Ascending aorta (tissue), 2 donors: Measurements from ENCODE around the gene PAK3. TPM values are rescaled to one million over a fixed set of nuclear protein-coding genes. Genes with fewer than 3 reads are reported as not detected.

ENCODE experiments used
- DNase-seq, 2 donors: peaks; one replicate each; pipeline ENCODE4 v3.0.0-alpha.2; 2019; ENCODE audit warnings: low spot score in 2 of 2
- H3K27ac ChIP-seq, 2 donors: fragments of 200-600 bp; sonication (generic); one replicate each; pipeline ENCODE4 v1.5.1; 2016 to 2017; ENCODE audit warnings: mild to moderate bottlenecking in 1 of 2
- H3K27me3 ChIP-seq: fragments of 200-600 bp; sonication (generic); one replicate; pipeline ENCODE4 v1.5.1; 2017
- H3K36me3 ChIP-seq, 2 donors: fragments of 200-600 bp; sonication (generic); one replicate each; pipeline ENCODE4 v1.5.1; 2016
- H3K4me1 ChIP-seq, 2 donors: fragments of 200-600 bp; sonication (generic); one replicate each; pipeline ENCODE4 v1.5.1; 2016 to 2017; ENCODE audit warnings: mild to moderate bottlenecking in 1 of 2
- H3K4me3 ChIP-seq, 2 donors: fragments of 200-600 bp; sonication (generic); one replicate each; pipeline ENCODE4 v1.5.1; 2016 to 2017; ENCODE audit warnings: mild to moderate bottlenecking in 1 of 2
- H3K9me3 ChIP-seq, 2 donors: fragments of 200-600 bp; sonication (generic); one replicate each; pipeline ENCODE4 v1.5.1; 2016
- intact Hi-C: fragments of 100-400 bp; cut with DNase I; formaldehyde crosslinking; loops from one replicate; pipeline ENCODE4 v1.15.1; 2023
- total RNA-seq: library from RNA; depleted of rRNA; stranded (reverse); fragments of >200 nt; gene quantifications from one replicate; pipeline ENCODE4 v1.1.0, GENCODE V29; 2016
- TF ChIP-seq, protein P1 (sequence below), 3 experiments: fragments of 200-600 bp in 2 of 3; fragments of 450-650 bp in 1 of 3; sonication (generic) in 2 of 3; IDR thresholded peaks; one replicate each; pipeline ENCODE4 v1.5.1; 2016 to 2019; ENCODE audit warnings: antibody characterized with exemption in 3 of 3, mild to moderate bottlenecking in 1 of 3, moderate library complexity in 1 of 3

The PAK3 gene
- total RNA-seq, 1 donor from 2014 or later = 0.64 TPM

DNA sequence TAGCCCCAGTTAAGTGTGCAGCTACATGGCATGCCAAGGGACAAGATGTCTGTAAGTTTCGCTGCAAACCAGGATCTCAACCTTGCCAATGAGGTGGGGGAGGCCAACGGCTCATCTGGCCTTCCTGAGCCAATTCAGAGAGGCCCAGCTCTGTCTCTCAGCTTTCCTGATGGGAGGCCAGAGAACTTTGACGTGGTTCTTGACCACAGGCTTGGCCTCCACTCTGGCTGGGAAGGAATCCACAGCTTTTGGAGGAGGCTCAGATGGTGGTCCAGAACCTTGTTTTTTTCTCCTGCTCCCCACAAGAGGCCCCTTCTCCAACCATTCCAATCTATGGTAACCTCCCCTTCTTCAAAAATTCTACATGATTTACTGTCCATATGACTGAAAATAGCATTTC, 164.5 kb downstream of the PAK3 start:
- H3K27me3 ChIP-seq = no peaks in the 10 kb centered on the region
- intact Hi-C loops = no loop called here
- H3K27ac ChIP-seq = no peak overlapping the region
- no peaks in the 10 kb centered on the region for H3K4me1 ChIP-seq
- TF ChIP-seq, protein P1, sequence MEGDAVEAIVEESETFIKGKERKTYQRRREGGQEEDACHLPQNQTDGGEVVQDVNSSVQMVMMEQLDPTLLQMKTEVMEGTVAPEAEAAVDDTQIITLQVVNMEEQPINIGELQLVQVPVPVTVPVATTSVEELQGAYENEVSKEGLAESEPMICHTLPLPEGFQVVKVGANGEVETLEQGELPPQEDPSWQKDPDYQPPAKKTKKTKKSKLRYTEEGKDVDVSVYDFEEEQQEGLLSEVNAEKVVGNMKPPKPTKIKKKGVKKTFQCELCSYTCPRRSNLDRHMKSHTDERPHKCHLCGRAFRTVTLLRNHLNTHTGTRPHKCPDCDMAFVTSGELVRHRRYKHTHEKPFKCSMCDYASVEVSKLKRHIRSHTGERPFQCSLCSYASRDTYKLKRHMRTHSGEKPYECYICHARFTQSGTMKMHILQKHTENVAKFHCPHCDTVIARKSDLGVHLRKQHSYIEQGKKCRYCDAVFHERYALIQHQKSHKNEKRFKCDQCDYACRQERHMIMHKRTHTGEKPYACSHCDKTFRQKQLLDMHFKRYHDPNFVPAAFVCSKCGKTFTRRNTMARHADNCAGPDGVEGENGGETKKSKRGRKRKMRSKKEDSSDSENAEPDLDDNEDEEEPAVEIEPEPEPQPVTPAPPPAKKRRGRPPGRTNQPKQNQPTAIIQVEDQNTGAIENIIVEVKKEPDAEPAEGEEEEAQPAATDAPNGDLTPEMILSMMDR (IDR thresholded peaks at IDR 0.05) = no peak
- DNase-seq = no peak
- H3K9me3 ChIP-seq = no peaks in the 10 kb centered on the region
- no peak overlapping the region for H3K4me3 ChIP-seq
- no peaks in the 10 kb centered on the region for H3K36me3 ChIP-seq

DNA sequence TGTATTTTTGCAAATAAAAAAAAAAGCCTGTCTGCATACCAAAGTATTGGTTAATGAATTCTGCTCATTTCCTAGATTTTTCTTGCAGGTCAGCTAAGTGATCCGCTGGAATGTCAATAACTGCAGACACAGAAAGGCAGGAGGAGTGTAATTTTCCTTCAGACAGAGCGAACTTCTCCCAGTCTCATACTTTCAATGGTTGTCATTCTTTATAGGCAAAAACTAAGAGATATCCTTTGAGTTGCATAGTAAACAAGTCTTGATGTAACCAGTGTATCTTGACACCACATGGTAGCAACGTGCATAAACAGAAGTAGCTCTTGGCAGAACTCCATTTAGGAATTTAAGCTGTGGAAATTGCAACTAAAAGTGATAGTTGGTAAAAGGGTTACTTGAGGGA, 166.1 kb downstream of the PAK3 start:
- H3K27ac ChIP-seq = no peak overlapping the region
- intact Hi-C loops = no loop called here
- H3K36me3 ChIP-seq = no peaks in the 10 kb centered on the region
- TF ChIP-seq, protein P1 (IDR thresholded peaks at IDR 0.05) = no peak
- H3K9me3 ChIP-seq = no peaks in the 10 kb centered on the region
- H3K4me3 ChIP-seq = no peak overlapping the region
- H3K27me3 ChIP-seq = no peaks in the 10 kb centered on the region
- no peak for DNase-seq
- H3K4me1 ChIP-seq = no peaks in the 10 kb centered on the region

DNA sequence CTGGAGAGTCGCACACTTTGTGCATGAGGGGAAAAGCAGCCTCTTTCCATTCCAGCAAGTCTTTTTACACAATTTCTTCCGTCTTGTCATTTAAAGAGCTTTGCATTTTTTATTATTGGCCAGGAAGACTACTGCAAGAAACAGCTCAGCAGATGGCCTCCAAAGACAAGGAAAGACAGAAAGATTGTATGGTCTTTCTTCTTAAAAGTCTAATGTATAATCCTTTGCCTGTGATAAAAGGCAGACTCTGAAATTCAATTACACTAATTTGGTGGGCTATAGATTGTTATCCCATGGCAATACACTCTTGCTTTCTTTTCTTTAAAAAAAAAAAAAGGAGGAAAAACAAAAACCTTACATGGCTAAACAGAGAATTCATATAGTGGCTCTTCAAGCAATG, 168.4 kb downstream of the PAK3 start:
- no peaks in the 10 kb centered on the region for H3K4me1 ChIP-seq
- H3K27ac ChIP-seq = no peak overlapping the region
- no peaks in the 10 kb centered on the region for H3K27me3 ChIP-seq
- TF ChIP-seq, protein P1 (IDR thresholded peaks at IDR 0.05) = no peak
- H3K36me3 ChIP-seq = no peaks in the 10 kb centered on the region
- H3K4me3 ChIP-seq = no peak overlapping the region
- DNase-seq = no peak
- intact Hi-C loops = no loop called here
- no peaks in the 10 kb centered on the region for H3K9me3 ChIP-seq

DNA sequence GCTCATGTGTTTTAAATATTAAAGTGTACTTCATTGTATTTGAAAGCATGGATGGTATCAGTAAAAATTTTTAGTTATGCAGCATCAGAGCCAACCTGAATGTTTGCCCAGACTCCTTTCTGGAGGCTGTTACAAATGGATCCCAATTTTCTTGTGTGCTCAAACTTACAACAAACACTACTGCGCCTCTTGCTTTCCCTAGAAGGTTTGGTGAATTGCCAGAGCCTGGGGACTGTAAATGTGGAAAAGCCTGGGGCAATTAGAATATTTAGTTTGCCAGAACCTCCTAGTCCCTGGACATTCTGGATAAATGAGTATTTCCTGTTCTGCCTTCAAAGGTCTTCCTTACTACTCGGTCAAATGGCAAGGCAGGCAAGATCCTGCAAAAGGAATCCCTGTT, 169.5 kb downstream of the PAK3 start:
- intact Hi-C loops = no loop called here
- Histone ChIP-seq H3K9me3 (no peaks in the 10 kb centered on the region), H3K4me1 (no peaks in the 10 kb centered on the region), H3K27me3 (no peaks in the 10 kb centered on the region), H3K4me3 (no peak overlapping the region), H3K36me3 (no peaks in the 10 kb centered on the region), H3K27ac (no peak overlapping the region)
- no peak for DNase-seq
- TF ChIP-seq, protein P1 (IDR thresholded peaks at IDR 0.05) = no peak

DNA sequence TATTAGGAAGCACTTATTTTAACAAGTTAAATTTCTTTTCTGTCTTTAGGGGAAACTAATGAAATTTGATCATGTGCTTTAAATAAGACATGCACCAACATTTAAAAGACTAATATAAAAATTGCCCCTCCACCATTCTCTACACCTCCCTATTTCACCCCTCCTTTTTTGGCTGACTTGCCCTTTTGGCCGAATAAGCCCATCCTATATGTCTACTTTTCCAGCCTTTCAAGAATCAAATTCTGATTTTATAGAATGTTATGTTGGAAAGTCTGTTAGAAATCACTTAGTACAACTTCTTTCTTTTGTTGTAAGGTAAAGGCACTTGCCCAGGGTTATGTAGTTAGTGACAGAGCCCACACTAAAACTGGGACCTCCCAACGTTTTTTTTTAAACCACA, 172.5 kb downstream of the PAK3 start:
- Histone ChIP-seq H3K4me1 (no peaks in the 10 kb centered on the region), H3K27ac (no peak overlapping the region), H3K4me3 (no peak overlapping the region), H3K36me3 (no peaks in the 10 kb centered on the region), H3K9me3 (no peaks in the 10 kb centered on the region), H3K27me3 (no peaks in the 10 kb centered on the region)
- TF ChIP-seq, protein P1 (IDR thresholded peaks at IDR 0.05) = no peak
- DNase-seq = no peak
- intact Hi-C loops = no loop called here

DNA sequence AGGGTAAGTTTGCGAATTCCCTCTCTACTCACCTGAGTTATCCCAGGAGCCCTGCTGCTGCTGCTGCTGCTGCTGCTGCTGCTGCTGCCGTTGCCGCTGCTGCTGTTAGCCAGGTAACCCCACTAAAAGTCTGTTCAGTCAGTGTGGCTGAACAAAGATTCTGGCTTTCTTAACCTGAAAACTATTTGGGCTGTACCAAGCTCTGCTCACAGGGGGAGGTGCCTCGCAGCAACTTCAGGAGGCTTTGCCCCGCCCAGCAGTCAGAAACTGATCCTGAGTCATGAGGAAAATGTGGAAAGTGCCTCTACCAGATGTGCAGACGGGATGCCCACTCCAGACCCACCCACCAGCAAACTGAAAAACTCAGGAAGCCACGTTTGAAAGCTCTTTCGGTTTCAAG, 174.3 kb downstream of the PAK3 start, which contains the start of gene CAPN6:
TSS of gene CAPN6 (minus strand) at position 145 of the 400 bp plus-strand sequence. CDS start 6,547 bp downstream, outside the sequence.
- H3K27me3 ChIP-seq = no peaks in the 10 kb centered on the region
- TF ChIP-seq, protein P1 (IDR thresholded peaks at IDR 0.05) = no peak
- H3K36me3 ChIP-seq = no peaks in the 10 kb centered on the region
- DNase-seq = no peak
- H3K9me3 ChIP-seq = no peaks in the 10 kb centered on the region
- H3K4me1 ChIP-seq = no peaks in the 10 kb centered on the region
- no peak within 1 kb of the TSS for H3K4me3 ChIP-seq
- intact Hi-C loops = no loop called here
- H3K27ac ChIP-seq = no peak within 1 kb of the TSS
